GM12892 (cell line): ENCODE data around the gene RUSF1.
"Not testable (repeated sequence)": the region's sequence is repeated elsewhere in the genome, so short reads cannot be mapped to it uniquely, and the experiment has no call there.

ENCODE experiments used
- DNase-seq: peaks from one replicate; pipeline ENCODE4 v3.0.0; 2011; ENCODE audit not compliant: insufficient read length
- FAIRE-seq: peaks from 2 replicates; lab custom pipeline; 2011; peaks lifted over from hg19 to GRCh38; lab: Jason Lieb, UNC
- POLR2A ChIP-seq: IDR thresholded peaks from 2 replicates; pipeline ENCODE4 v1.6.1; 2011; ENCODE audit warnings: low read depth, low read length, control low read depth
- POLR2AphosphoS5 ChIP-seq: IDR thresholded peaks from 2 replicates; pipeline ENCODE4 v1.6.1; 2011; ENCODE audit warnings: low read depth, low read length, control low read depth
- TAF1 ChIP-seq: IDR thresholded peaks from 2 replicates; pipeline ENCODE4 v1.6.1; 2011; ENCODE audit warnings: low read depth, mild to moderate bottlenecking, control low read depth, low read length, borderline replicate concordance

RUSF1 gene

GRCh38 chr16:31489616-31490584, 18.3 kb downstream of the RUSF1 start:
- FAIRE-seq: no peak
- TF ChIP-seq TAF1: no peak
- TF ChIP-seq POLR2AphosphoS5: no peak
- TF ChIP-seq POLR2A: no peak

GRCh38 chr16:31489298-31489564, 19.0 kb downstream of the RUSF1 start:
- FAIRE-seq (no peak), DNase-seq (no peak)
- no peak for TF ChIP-seq POLR2A
- no peak for TF ChIP-seq POLR2AphosphoS5
- no peak for TF ChIP-seq TAF1

More at GRCh38 chr16:31489616-31490584, 18.3 kb downstream of the RUSF1 start:
- no peak for DNase-seq

GRCh38 chr16:31488468-31489297, 19.5 kb downstream of the RUSF1 start:
- TF ChIP-seq TAF1 (no peak), POLR2AphosphoS5 (no peak), POLR2A (no peak)
- DNase-seq: no peak
- no peak for FAIRE-seq

GRCh38 chr16:31487720-31488467, 20.3 kb downstream of the RUSF1 start:
- peak; percentile 71 for DNase-seq
- TF ChIP-seq TAF1 (no peak), POLR2A (no peak), POLR2AphosphoS5 (no peak)
- FAIRE-seq: no peak

GRCh38 chr16:31487071-31487719, 21.0 kb downstream of the RUSF1 start:
- DNase-seq (no peak), FAIRE-seq (no peak)
- TF ChIP-seq TAF1 (no peak), POLR2A (no peak), POLR2AphosphoS5 (no peak)

- no peak for FAIRE-seq
- no peak for DNase-seq
- TF ChIP-seq POLR2A (no peak), POLR2AphosphoS5 (no peak), TAF1 (no peak)
Observed at GRCh38 chr16:31486045-31486444, 22.1 kb downstream of the RUSF1 start.

- FAIRE-seq (no peak), DNase-seq (no peak)
- no peak for TF ChIP-seq POLR2A
- TF ChIP-seq POLR2AphosphoS5: no peak
- no peak for TF ChIP-seq TAF1
Observed at GRCh38 chr16:31485571-31485970, 22.6 kb downstream of the RUSF1 start.

GRCh38 chr16:31484491-31485171, 23.6 kb downstream of the RUSF1 start:
- TF ChIP-seq POLR2AphosphoS5 (no peak), POLR2A (no peak), TAF1 (no peak)
- DNase-seq (no peak), FAIRE-seq (no peak)

- DNase-seq, FAIRE-seq: not testable (repeated sequence)
Observed at GRCh38 chr16:31484048-31484447, 24.1 kb downstream of the RUSF1 start.

GRCh38 chr16:31483081-31483480, 25.1 kb downstream of the RUSF1 start, which contains the start of gene SLC5A2:
SLC5A2 (plus strand) TSS chr16:31483123; CDS start chr16:31483137, 14 bp downstream.
- no peak for DNase-seq
- FAIRE-seq: no peak
- no peak for TF ChIP-seq POLR2A
- TF ChIP-seq TAF1: no peak
- no peak for TF ChIP-seq POLR2AphosphoS5
